LNCAP (cell line): ENCODE results near the gene RCCD1.

ENCODE experiments used
- TF ChIP-seq, protein P1 (sequence below): fragments of 450-650 bp; IDR thresholded peaks from 2 replicates; pipeline ENCODE4 v1.5.1; 2017; ENCODE audit warnings: mild to moderate bottlenecking

The RCCD1 gene

DNA sequence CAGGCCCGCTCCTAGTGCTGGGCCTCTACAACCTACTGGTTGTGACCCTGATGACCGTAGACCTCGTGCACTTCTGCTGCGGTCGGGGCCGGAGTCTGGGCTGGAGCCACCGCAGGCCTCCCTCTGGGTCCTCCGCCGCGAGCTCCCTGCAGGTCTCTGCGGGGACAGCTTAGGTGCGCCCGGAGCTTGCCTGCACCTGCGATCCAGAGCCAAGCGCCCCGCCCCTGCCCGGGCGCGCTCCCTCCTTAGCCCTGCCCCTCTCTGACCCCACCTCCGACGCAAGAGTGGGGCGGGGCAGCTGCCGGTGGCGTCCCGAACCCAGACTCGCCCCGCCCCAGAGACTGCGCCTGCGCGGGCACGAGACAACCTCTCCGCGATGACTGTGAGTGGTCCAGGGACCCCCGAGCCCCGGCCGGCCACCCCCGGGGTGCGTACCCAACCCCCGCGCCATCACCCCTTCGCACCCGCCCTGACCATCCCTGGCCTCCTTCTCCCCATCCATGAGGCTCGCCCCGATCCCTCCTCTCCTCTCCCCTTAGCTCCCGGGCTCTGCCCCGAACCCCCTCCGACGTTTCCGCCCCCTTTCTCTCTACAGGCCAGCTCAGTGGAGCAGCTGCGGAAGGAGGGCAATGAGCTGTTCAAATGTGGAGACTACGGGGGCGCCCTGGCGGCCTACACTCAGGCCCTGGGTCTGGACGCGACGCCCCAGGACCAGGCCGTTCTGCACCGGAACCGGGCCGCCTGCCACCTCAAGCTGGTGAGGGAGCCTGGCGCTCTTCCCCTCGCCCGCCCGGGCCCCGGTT lies 19.5 kb upstream of the RCCD1 start, which contains the start of gene UNC45A:
Gene UNC45A (plus strand): TSS at position 337 of the 803 bp plus-strand sequence. CDS start 40 bp downstream, at position 377.
- TF ChIP-seq, protein P1, sequence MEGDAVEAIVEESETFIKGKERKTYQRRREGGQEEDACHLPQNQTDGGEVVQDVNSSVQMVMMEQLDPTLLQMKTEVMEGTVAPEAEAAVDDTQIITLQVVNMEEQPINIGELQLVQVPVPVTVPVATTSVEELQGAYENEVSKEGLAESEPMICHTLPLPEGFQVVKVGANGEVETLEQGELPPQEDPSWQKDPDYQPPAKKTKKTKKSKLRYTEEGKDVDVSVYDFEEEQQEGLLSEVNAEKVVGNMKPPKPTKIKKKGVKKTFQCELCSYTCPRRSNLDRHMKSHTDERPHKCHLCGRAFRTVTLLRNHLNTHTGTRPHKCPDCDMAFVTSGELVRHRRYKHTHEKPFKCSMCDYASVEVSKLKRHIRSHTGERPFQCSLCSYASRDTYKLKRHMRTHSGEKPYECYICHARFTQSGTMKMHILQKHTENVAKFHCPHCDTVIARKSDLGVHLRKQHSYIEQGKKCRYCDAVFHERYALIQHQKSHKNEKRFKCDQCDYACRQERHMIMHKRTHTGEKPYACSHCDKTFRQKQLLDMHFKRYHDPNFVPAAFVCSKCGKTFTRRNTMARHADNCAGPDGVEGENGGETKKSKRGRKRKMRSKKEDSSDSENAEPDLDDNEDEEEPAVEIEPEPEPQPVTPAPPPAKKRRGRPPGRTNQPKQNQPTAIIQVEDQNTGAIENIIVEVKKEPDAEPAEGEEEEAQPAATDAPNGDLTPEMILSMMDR, result no peak

DNA sequence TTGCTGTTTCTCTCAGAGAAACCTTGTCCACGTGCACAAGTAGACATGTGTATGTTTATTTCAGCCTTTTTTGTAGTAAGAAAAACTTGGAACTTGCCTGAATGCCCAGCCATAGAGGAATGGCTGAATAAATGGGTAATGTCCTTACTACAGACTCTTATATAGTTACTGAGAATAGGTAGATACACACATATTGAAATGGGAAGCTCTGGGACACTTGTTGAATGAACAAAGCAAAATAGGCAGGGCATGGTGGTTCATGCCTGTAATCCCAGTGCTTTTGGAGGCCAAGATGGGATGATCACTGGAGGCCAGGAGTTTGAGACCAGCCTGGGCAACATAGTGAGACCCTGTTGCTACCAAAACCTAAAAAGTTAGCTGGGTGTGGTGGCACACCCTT lies 17.9 kb upstream of the RCCD1 start:
- TF ChIP-seq, protein P1, result no peak

DNA sequence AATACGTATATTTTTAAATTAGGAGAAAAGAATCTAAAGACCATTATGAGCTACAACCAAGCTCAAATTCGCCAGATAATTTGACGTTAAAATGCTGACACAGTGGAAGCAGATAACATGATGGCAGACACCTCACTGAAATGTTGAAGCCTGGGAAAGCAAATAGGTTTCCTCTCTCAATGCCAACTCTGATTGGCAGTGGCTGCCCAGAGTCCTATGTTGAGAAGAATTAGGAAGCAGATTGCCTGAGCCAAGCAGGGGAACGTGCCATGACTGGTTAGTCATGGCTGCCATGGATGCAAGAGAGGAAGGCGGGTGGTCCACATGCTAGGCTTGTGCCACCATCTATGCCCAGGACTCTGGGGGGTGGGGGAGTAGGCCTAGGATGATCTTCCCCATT lies 16.4 kb upstream of the RCCD1 start:
- TF ChIP-seq, protein P1, result no peak

DNA sequence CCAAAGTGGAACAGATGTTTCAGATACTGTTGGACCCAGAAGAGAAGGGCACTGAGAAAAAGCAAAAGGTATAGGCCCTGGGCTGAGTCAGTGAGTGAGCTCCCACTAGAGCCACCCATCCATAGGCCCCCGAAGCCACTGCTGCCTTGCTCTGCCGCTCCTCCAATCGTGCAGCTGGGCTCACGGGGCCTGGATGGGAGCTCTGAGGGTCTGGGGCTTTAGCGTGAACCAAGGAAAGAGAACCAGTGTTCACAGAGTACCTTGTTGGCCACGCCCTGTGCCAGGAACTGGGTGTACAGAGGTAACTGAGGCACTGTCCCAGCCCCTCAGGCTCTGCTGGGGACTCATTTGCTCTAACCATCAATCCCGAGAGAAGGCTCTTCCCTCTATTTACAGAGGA lies 14.9 kb upstream of the RCCD1 start:
- TF ChIP-seq, protein P1, result no peak

DNA sequence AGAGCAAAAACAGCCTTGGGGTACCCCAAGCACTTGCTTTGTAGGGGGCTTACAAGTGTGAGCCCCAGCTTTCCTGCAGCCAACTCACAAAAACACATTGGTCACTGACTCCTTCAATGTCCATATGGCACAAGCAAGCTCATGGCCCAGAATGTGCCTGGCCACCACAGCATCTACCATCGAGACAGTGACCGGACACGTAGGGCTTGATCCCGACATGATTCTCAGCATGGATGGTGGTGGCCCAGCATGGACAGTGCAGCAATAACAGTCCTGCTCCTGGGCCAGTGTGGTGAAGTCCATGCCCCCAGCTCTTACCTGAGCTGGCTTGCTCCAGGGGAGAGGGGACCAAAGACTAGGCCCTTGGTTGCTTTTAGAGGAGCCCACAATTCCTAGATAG lies 13.6 kb upstream of the RCCD1 start:
- TF ChIP-seq, protein P1, result no peak

DNA sequence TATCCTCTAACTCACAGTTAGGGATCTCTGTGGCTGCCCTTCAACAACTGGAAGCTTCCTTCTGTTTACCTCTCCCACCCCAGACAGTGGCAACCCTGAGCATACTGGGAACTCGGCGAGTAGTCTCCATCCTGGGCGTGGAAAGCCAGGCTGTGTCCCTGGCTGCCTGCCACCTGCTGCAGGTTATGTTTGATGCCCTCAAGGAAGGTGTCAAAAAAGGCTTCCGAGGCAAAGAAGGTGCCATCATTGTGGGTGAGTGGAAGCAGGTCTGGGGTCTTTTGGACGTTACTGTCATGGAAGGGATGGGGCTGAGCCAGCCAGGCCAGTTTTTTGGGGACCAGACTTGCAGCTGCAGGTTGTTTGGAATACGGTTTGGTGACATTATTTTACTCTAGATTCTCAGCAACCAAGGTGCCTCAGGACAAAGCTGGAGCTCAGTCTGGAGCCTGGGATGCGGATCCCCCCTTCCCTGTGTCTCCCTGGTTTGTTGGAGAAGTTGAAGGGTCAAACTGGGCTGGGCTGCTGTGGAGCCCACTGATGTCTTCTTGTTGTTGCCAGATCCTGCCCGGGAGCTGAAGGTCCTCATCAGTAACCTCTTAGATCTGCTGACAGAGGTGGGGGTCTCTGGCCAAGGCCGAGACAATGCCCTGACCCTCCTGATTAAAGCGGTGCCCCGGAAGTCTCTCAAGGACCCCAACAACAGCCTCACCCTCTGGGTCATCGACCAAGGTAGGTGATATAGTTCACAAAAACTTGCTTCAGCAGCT lies 12.1 kb upstream of the RCCD1 start:
- TF ChIP-seq, protein P1, result no peak

DNA sequence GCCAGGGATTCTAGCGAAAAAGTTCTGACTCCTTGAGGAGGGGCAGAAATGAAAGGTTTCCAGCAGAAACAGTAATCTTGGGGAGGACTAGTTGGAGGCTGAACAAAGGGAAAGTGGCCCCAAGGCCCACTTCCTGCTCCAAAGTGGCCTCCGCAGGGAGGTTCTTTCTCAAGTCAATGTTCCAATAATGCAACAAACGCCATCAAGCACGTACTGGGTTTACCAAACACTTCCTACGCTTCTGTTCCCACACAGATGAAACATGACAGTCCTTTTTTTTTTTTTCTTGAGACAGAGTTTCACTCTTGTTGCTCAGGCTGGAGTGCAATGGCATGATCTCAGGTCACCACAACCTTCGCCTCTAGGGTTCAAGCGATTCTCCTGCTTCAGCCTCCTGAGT lies 9.6 kb upstream of the RCCD1 start:
- TF ChIP-seq, protein P1, result no peak
